Ascending aorta (tissue), 2 donors: ENCODE measurements around the gene TSEN2. TPM values are rescaled to one million over a fixed set of nuclear protein-coding genes. Genes with fewer than 3 reads are reported as not detected.

ENCODE experiments used
- DNase-seq, 2 donors: peaks; one replicate each; pipeline ENCODE4 v3.0.0-alpha.2; 2019; ENCODE audit warnings: low spot score in 2 of 2
- H3K27ac ChIP-seq, 2 donors: fragments of 200-600 bp; sonication (generic); one replicate each; pipeline ENCODE4 v1.5.1; 2016 to 2017; ENCODE audit warnings: mild to moderate bottlenecking in 1 of 2
- H3K27me3 ChIP-seq: fragments of 200-600 bp; sonication (generic); one replicate; pipeline ENCODE4 v1.5.1; 2017
- H3K36me3 ChIP-seq, 2 donors: fragments of 200-600 bp; sonication (generic); one replicate each; pipeline ENCODE4 v1.5.1; 2016
- H3K4me1 ChIP-seq, 2 donors: fragments of 200-600 bp; sonication (generic); one replicate each; pipeline ENCODE4 v1.5.1; 2016 to 2017; ENCODE audit warnings: mild to moderate bottlenecking in 1 of 2
- H3K4me3 ChIP-seq, 2 donors: fragments of 200-600 bp; sonication (generic); one replicate each; pipeline ENCODE4 v1.5.1; 2016 to 2017; ENCODE audit warnings: mild to moderate bottlenecking in 1 of 2
- H3K9me3 ChIP-seq, 2 donors: fragments of 200-600 bp; sonication (generic); one replicate each; pipeline ENCODE4 v1.5.1; 2016
- CTCF ChIP-seq, 3 experiments: fragments of 200-600 bp in 2 of 3; fragments of 450-650 bp in 1 of 3; sonication (generic) in 2 of 3; IDR thresholded peaks; one replicate each; pipeline ENCODE4 v1.5.1; 2016 to 2019; ENCODE audit warnings: antibody characterized with exemption in 3 of 3, mild to moderate bottlenecking in 1 of 3, moderate library complexity in 1 of 3
- intact Hi-C: fragments of 100-400 bp; cut with DNase I; formaldehyde crosslinking; loops from one replicate; pipeline ENCODE4 v1.15.1; 2023
- total RNA-seq: library from RNA; depleted of rRNA; stranded (reverse); fragments of >200 nt; gene quantifications from one replicate; pipeline ENCODE4 v1.1.0, GENCODE V29; 2016

The TSEN2 gene
- total RNA-seq, 1 donor from 2014 or later = 6.3 TPM

GRCh38 chr3:12545473-12545791 lies 61.2 kb downstream of the TSEN2 start, which contains the start of gene MKRN2OS:
TSS of gene MKRN2OS (minus strand) at chr3:12545499. CDS start at chr3:12545464, 35 bp downstream.
- no peaks in the 10 kb centered on the region for H3K27me3 ChIP-seq
- DNase-seq = no peak
- no peak within 1 kb of the TSS for H3K27ac ChIP-seq
- H3K36me3 ChIP-seq = no peaks in the 10 kb centered on the region
- no peak for TF ChIP-seq CTCF (IDR thresholded peaks at IDR 0.05)
- no peak within 1 kb of the TSS for H3K4me3 ChIP-seq
- no peaks in the 10 kb centered on the region for H3K9me3 ChIP-seq
- intact Hi-C loops = no loop called here
- no peaks in the 10 kb centered on the region for H3K4me1 ChIP-seq

- Histone ChIP-seq H3K27ac (no peak overlapping the region), H3K4me3 (no peak overlapping the region), H3K27me3 (no peaks in the 10 kb centered on the region), H3K36me3 (no peaks in the 10 kb centered on the region), H3K9me3 (no peaks in the 10 kb centered on the region), H3K4me1 (no peaks in the 10 kb centered on the region)
- DNase-seq = no peak
- intact Hi-C loops = no loop called here
- no peak for TF ChIP-seq CTCF (IDR thresholded peaks at IDR 0.05)
Measured at GRCh38 chr3:12549971-12550760, 65.9 kb downstream of the TSEN2 start.

GRCh38 chr3:12553921-12554391 lies 69.7 kb downstream of the TSEN2 start:
- no peak for DNase-seq

GRCh38 chr3:12556314-12556689 lies 72.0 kb downstream of the TSEN2 start:
- Histone ChIP-seq H3K27me3 (no peaks in the 10 kb centered on the region), H3K27ac (peak overlapping the region; percentile 92 to 98), H3K4me1 (peaks cover 6 to 31% of the 10 kb centered on the region in 2 donors), H3K9me3 (no peaks in the 10 kb centered on the region), H3K36me3 (no peaks in the 10 kb centered on the region), H3K4me3 (peak overlapping the region; percentile 61 to 99)
- intact Hi-C loops = loop anchor here (1.0 to 5.0 kb wide), 4 partner anchors 72 to 241 kb away; partner anchors contain the start of genes CAND2, RAF1 and TSEN2
- no peak for DNase-seq
- TF ChIP-seq CTCF (IDR thresholded peaks at IDR 0.05) = no peak

More at GRCh38 chr3:12553921-12554391, 69.7 kb downstream of the TSEN2 start:
- H3K4me1 ChIP-seq = peaks cover 3 to 14% of the 10 kb centered on the region in 2 donors
- no peak overlapping the region for H3K27ac ChIP-seq
- H3K27me3 ChIP-seq = no peaks in the 10 kb centered on the region
- no peak for TF ChIP-seq CTCF (IDR thresholded peaks at IDR 0.05)
- intact Hi-C loops = no loop called here
- H3K9me3 ChIP-seq = no peaks in the 10 kb centered on the region
- H3K36me3 ChIP-seq = no peaks in the 10 kb centered on the region
- H3K4me3 ChIP-seq = peak overlapping the region; percentile 42 to 61

- Histone ChIP-seq H3K4me1 (peaks cover 6 to 32% of the 10 kb centered on the region in 2 donors), H3K4me3 (peak within 1 kb of the TSS; percentile 61 to 99), H3K9me3 (no peaks in the 10 kb centered on the region), H3K36me3 (no peaks in the 10 kb centered on the region), H3K27me3 (no peaks in the 10 kb centered on the region), H3K27ac (peak within 1 kb of the TSS; percentile 92 to 98)
- DNase-seq = peak; percentile 33 to 92
- TF ChIP-seq CTCF (IDR thresholded peaks at IDR 0.05) = no peak
- intact Hi-C loops = loop anchor here (1.0 to 5.0 kb wide), 4 partner anchors 72 to 240 kb away; partner anchors contain the start of genes CAND2, RAF1 and TSEN2
Measured at GRCh38 chr3:12556690-12557472, 72.6 kb downstream of the TSEN2 start, which contains the start of gene MKRN2. TSS of gene MKRN2 (plus strand) at chr3:12557087. CDS start at chr3:12557151, 64 bp downstream.
